Muscle of back (tissue), 13 donors: Measurements from ENCODE around the gene BBOX1. TPM values are rescaled to one million over a fixed set of nuclear protein-coding genes. Genes with fewer than 3 reads are reported as not detected.
A peak's percentile ranks its signal among the peaks of the same experiment; 100 is the strongest.
"Not testable (repeated sequence)": the region's sequence is repeated elsewhere in the genome, so short reads cannot be mapped to it uniquely, and the experiment has no call there.

Experiments
- DNase-seq, 3 donors: peaks; one replicate each; pipeline versions ENCODE4 v3.0.0 to v3.0.0-alpha.2; 2013
- long read RNA-seq, 9 donors: transcript quantifications; one replicate each; lab custom pipeline, GENCODE V29; 2026
- polyA plus RNA-seq, 10 donors: library from polyadenylated mRNA; unstranded; fragments of 120-200 nt; gene quantifications; one replicate each; pipeline ENCODE4 v1.2.1, GENCODE V29; 2013; ENCODE audit not compliant: insufficient read length in 10 of 10

Gene BBOX1
- polyA plus RNA-seq = 1 to 10 TPM in 1 of 10 donors, under 1 TPM in 8, not detected in 1; 0.20 to 1.5 (median 0.41) TPM
- long read RNA-seq, donor 1, partial matches to known transcripts = 0 of 1 reads
- long read RNA-seq, donor 1, other reads (novel, unspliced or antisense) = 0 of 1 reads
- long read RNA-seq, donor 2 = 0 reads
- long read RNA-seq, donor 3 = 0 reads
- long read RNA-seq, donor 4 = 0 reads
- long read RNA-seq, donor 5 = 0 reads
- long read RNA-seq, donor 6 = 0 reads
- long read RNA-seq, donor 7 = 0 reads
- long read RNA-seq, donor 8, partial matches to known transcripts = 0 of 1 reads
- long read RNA-seq, donor 8, other reads (novel, unspliced or antisense) = 0 of 1 reads
- long read RNA-seq, donor 9 = 0 reads

GRCh38 chr11:27040302-27041115 is at the start of gene BBOX1:
BBOX1 (plus strand) TSS chr11:27040815; CDS start chr11:27055431, 14,616 bp downstream.
- no peak for DNase-seq

GRCh38 chr11:26992031-26992541 is 48.5 kb upstream of the BBOX1 start:
- peak; percentile 66 to 87 (median 84) for DNase-seq

- peak; percentile 84 to 94 (median 89) for DNase-seq
These were observed 46.6 kb upstream of the BBOX1 start, which contains the start of gene FIBIN for GRCh38 chr11:26993965-26994457. FIBIN (plus strand) TSS chr11:26994112; CDS start chr11:26994527, 415 bp downstream.

- peak in 1 of 3 donors; percentile 77 for DNase-seq
These were observed 46.0 kb upstream of the BBOX1 start for GRCh38 chr11:26994631-26995095.

- peak in 1 of 3 donors; percentile 72 for DNase-seq
These were observed 44.7 kb upstream of the BBOX1 start for GRCh38 chr11:26995701-26996460.

DNA sequence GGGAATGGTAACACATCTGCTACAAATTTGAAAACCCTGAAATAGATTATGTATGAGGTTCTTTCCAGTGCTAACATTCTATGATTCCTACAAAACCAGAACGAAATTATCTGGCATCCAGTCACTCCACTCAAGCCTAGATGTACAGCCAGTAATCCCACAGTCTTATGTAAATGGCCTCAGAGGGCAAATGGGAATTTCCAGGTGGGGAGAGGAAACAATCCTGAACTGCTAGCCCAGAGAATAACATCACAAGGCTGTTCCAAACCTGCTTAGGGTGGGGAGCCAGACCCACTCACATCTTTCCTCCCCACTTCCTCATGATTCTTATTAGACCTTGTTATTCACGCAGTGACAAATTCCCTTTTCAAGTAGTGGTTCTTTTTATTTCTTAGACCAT is 43.2 kb upstream of the BBOX1 start:
- peak in 2 of 3 donors; percentile 61 to 75 for DNase-seq

- DNase-seq = not testable (repeated sequence)
These were observed 39.4 kb upstream of the BBOX1 start for GRCh38 chr11:27001136-27001730.

GRCh38 chr11:27002431-27002830 is 38.2 kb upstream of the BBOX1 start:
- DNase-seq = no peak

GRCh38 chr11:27002838-27003237 is 37.8 kb upstream of the BBOX1 start:
- DNase-seq = peak in 1 of 3 donors; percentile 54

DNA sequence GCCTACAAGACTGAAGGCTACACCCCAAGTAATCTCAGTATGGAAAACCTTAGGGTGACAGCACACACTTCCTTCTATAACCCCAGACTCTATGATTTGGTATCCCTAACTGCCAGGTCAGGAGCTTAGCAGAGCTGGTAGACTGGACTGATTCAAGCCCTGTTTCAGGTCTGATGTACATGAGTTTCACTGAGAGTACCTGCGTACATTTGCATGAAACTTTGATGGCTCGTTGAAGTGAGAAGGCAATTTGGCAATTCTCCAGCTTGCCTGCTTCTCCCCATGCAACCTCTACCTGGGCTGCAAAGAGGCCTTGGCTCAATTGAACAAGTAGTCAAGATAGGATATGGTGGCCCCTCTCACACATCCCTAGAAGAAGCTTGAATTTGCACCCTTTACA is 36.5 kb upstream of the BBOX1 start:
- no peak for DNase-seq

GRCh38 chr11:27008811-27009535 is 31.6 kb upstream of the BBOX1 start:
- no peak for DNase-seq

DNA sequence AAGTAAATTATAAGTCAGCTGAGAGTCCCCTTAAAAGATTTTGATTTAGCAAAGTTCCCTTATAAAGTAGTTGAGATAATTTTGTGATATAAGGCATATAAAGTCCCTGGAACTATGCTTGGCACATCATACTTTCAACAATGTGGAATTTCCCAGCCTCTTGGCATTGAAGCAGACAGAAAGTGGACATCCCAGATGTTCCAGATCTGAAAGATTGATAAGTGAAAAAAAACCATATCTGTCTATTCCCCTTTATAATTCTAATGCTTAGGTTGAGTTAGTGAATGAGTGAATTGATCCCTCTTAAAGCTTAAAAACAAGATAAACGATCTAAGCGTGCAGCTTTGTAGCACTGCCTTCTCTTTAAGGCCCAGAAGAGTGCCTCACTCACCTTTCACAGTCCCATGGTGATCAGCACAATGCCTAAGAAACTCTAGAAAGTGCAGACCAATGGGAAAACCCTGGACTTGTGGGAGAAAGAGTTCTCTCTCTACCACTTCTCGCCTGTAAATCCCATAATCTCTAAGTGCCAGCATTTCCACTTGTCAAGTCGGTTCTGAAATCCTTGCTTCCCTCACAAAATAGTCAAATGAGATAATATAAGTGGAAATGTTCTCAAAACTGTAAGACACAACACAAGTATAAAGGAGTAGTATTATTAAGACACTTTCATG is 28.9 kb upstream of the BBOX1 start:
- DNase-seq = no peak

- DNase-seq = peak; percentile 64 to 87 (median 71)
These were observed 28.2 kb upstream of the BBOX1 start for GRCh38 chr11:27012234-27012921.

DNA sequence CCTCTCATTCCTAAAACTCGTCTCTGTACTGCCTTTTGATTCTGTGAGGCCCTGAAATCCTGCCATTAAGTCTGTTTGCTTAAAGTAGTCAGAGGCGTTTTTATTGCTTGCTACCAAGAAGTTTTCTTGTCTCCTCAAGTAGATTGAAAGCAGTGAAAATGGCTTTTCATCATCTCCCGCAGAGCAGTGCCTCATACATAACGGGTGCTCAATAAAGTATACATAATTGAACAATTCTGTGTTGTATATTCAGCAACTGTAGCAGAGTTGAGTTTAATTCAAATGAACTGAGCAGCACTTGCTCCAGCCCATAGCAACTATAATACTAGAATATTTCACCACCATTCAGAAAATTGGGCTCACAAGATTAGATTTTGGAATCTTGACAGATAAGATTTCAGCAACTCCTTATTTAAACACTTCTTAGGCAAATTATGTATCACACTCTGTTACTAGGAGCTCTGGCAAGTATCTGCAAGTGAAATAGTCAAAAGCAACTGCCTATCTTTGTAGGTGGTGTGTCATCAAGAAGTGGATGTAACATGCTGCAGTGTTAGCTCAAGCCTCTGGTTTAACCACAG is 26.7 kb upstream of the BBOX1 start:
- peak in 1 of 3 donors; percentile 65 for DNase-seq

DNA sequence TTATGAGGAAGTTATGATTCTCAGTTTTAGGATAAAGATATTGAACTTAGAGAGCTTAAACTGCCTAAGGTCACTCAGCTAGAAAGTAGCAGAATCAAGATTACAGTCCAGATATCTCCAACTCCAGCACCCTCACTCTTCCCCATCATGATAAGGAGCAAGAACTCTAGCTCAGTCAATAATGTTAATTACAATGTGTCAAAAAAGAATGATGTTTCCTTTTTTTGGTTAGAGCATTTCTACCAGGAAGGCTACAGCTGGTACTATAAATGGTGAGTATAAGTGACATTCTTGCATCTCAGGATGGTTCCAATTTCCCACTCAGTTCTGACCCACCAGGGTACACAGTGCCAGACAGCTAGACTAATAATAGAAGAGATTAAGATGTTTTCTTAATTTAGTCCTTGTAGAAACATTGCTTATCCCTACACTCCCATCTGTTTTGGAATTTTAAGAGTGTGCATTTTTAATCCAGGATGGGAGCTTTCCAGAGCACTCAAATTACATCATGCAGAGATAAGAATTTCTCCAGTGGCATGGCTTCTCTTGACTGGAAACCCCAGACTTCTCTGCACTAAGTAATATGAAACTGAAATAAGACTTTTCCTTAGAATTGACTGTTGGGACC is 21.6 kb upstream of the BBOX1 start:
- no peak for DNase-seq

GRCh38 chr11:27020751-27021150 is 19.9 kb upstream of the BBOX1 start:
- no peak for DNase-seq

- DNase-seq = no peak
These were observed 17.9 kb upstream of the BBOX1 start for GRCh38 chr11:27022659-27023251.

DNA sequence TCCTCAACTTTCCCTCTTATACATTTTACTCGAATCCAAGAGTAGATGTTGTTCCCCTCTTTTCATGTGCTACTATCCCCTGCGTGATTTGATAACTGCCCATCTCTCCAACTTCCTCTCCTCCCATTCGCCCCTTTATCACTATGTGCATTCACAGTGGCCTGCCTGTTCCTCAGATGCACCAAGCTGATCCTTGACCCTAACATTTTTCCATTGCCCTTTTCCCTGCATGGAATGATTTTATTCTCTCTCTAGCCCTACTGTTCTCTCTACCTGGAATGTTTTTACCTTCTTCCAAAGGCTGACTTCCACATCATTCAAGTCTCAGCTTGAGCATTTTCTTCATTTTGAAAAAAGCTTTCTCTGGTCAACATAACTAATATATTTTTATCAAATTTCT is 15.8 kb upstream of the BBOX1 start:
- no peak for DNase-seq
